Ureter (tissue), 1 donor: ENCODE data around the gene CMPK1. TPM values are rescaled to one million over a fixed set of nuclear protein-coding genes. Genes with fewer than 3 reads are reported as not detected.

Source experiments
- DNase-seq: peaks from one replicate; pipeline ENCODE4 v3.0.0-alpha.2; 2020; ENCODE audit warnings: low spot score
- total RNA-seq: library from RNA; stranded (reverse); gene quantifications from one replicate; pipeline ENCODE4 v1.2.4, GENCODE V29; 2023
- donor health status: DM: yes; HTN: yes; CAD: no.

Gene CMPK1
- total RNA-seq, 1 donor from 2014 or later: 77.5 TPM

DNA sequence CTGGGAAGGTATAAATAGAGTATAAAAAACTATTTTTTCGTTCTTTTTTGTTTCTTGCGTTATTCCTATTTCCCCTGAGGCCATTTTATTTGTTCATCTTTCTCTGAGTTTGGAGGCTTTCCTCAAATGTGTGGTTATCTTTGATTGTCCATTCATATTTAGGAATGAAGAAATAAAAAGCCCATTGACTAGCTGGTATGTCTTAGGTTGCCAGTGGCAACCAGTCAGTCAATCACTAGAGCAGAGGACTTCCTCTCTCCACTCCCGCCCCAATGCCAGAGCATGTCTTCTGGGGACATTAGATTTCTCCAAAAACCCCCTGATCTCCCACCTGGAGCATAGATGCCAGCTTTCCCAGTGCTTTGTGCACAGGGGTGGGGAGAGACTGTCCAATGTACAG, 61.8 kb downstream of the CMPK1 start:
- no peak for DNase-seq

DNA sequence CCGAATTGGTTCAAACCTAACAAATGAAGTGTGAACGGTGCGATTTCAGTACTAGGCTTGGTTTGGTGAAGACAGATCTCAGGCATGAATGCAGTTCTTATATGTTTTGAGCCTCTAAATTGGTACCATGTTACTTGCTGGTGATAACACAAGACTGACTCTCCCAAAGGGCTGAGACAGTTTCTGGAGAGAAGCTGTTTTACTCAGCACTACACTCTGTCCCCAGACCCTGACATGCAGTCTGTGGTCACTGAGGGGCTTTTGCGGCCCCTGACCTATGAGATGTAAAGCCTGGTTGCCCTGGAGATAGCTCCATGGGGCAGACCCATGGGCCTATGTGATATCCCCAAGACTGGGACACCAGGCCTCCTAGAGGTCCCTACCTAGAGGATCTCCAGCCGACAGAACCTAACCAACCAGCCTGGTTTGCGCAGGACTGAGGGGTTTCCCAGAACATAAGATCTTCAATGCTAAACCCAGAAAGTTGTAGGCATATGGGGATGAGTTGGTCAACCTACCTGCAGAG, 63.1 kb downstream of the CMPK1 start:
- peak; percentile 19 for DNase-seq

DNA sequence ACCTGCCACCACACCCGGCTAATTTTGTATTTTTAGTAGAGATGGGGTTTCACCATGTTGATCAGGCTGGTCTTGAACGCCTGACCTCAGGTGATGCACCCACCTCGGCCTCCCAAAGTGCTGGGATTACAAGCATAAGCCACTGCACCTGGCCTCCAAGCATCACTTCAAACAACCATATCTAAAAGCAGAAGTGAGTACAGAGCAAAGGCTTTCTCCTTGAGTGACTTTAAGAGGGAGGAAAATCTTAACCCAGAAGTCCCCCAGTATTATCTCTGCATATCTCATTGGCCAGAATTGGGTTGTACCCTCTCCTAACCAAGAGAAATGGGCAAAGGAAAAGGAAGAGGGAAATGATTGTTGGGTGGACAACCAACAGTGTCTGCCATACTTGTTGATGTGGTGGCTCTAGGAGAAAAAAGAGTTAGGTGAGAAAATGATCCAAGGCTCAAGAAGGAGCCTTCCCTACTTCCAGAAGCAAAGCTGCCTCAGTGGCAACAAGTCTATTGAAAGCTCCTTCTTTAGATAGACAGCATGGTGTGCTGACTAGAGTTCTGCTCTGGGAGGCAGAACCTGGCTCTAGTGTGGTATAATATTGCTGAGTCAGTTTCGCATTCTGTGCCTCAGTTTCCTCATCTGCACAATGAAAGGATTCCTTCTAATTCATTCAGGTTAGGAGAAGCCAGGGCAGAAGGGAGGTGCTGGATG, 65.7 kb downstream of the CMPK1 start:
- no peak for DNase-seq

- DNase-seq: no peak
Measured at GRCh38 chr1:47399846-47400155, 66.2 kb downstream of the CMPK1 start.

DNA sequence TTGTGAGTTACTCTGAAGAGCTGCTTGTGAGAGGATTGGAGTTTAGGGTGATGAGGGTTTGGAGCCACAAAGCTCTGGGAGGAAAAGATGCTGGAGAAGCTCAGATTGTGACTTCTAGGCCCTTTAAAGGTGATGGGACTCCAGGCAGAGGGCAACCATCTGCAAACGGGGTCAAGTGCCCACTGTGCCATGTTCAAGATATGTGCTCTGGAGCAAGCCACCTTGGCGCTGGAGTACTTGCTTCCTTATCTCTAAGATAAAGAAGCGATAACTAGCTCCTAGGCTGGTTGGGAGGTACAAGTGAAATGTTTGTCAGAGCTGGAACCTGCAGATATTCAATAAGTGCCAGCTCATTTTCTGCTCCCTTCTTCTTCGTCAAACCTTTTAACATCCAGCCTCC, 68.2 kb downstream of the CMPK1 start:
- no peak for DNase-seq

- DNase-seq: no peak
Measured at GRCh38 chr1:47402591-47402990, 69.0 kb downstream of the CMPK1 start.

- DNase-seq: no peak
Measured at GRCh38 chr1:47403321-47403910, 69.8 kb downstream of the CMPK1 start.

DNA sequence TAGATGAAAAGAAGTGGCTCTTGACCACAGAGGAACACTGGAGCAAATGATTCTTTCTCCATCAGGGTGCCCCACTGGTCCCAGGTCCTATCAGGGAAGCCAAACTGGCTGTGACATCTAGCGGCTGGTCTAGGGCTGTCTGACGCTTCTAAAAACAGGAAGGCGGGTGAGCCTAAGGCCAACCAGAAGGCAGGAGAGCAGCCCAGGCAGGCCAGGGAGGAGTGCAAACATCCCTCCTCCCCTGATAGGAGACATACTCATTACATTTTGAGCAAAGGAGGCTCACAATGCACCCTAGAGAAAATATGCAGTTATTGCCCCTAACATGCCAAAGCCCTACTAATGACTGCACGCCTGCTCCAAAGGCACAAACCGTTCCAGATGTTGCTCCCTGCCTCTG, 72.1 kb downstream of the CMPK1 start:
- no peak for DNase-seq

GRCh38 chr1:47406966-47407365, 73.4 kb downstream of the CMPK1 start:
- no peak for DNase-seq

DNA sequence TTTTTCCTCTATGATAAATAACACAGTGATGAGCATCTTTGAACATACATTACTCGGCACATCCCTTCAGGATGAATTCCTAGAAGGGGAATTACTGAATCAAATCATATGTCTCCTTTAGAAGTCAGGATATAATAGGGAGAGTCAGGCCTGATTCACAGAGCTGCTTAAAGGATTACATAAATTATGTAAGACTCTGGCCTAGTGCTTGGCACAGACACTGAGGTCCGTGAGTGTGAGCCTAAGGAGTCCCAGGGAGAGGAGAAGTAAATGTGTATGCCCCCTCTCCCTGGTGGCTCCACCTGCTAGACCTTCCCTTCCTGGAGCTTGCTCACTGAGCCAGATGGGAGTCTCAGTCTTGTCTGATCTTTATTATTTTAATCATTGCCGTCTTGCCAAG, 73.9 kb downstream of the CMPK1 start:
- DNase-seq: no peak

DNA sequence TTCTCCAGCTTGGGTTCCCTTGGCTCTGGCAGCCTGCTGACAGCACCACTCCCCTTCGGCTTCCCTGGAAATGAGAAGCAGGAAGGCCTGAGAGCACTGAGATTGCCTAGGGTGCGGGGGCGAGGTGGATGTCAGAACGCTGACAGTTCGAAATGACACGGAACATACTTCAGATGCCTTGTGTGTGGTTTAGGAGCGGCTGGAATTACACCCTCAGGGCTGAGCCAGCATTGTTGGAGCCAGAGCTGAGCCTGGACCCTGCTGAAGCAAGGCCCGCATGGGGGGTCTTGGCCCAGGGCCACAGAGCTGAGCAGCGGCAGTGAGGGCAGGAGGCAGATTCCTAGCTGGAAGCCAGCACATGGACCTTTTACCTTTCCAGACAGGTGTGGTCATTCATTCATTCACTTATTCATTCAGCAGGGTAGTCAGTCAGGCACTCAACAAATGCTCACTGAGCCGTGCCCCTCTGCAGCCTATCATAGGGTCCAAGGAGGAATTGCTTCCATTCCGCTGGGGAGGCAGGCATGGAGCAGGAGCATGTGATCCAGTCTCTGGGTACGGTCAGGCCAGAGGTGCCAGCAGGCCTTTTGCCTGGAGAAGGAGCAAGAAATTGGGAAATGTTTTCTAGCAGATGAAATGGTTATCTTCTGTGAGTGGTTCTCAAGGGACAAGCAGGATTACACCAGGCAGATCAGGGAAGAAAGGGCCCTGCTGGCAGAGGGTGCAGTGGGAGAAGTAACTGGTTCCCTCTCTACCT, 75.9 kb downstream of the CMPK1 start:
- no peak for DNase-seq

DNA sequence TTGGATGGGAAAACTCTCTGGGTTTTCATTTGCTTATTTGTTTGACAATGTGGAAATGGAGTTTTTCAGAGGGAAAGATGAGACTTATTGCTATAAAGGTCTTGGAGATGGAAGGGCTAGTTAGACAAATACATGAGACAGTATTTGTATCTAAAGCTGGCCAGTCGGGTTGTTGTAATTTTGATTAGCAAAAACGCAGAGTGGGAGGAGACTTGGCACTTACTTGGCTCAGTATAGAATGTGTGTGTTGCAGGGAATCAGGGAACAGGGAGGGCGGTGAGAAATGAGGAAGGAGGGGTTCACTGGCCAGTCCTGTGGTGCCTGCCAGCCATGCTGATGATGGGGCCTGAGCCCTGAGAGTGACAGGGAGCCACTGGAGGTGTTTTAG, 76.5 kb downstream of the CMPK1 start:
- no peak for DNase-seq

DNA sequence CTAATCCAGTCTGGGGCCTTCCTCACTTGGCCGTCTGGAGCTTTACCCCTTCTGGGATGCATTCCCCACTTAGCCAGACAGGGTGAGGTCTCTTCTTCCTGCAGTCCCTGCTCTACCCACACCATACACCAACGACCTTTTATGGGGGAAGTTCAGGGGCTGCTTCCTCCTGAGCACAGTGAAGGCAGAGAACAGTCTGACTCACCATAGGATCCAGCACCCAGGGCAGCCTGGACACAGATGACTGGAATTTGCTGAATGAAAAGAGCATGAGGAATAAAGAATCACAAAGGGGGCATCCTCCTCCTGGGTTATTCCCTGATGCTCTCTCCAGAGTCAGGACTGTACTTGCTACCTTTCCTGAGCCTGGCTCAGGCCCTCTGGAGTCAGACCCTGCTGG, 77.8 kb downstream of the CMPK1 start:
- no peak for DNase-seq

- DNase-seq: no peak
Measured at GRCh38 chr1:47412437-47412836, 78.8 kb downstream of the CMPK1 start.

GRCh38 chr1:47415728-47416318, 82.2 kb downstream of the CMPK1 start, which contains the start of gene FOXE3:
Gene FOXE3 (plus strand): TSS chr1:47416285. CDS start chr1:47416316, 31 bp downstream.
- no peak for DNase-seq

GRCh38 chr1:47416319-47417169, 83.0 kb downstream of the CMPK1 start:
- DNase-seq: no peak

DNA sequence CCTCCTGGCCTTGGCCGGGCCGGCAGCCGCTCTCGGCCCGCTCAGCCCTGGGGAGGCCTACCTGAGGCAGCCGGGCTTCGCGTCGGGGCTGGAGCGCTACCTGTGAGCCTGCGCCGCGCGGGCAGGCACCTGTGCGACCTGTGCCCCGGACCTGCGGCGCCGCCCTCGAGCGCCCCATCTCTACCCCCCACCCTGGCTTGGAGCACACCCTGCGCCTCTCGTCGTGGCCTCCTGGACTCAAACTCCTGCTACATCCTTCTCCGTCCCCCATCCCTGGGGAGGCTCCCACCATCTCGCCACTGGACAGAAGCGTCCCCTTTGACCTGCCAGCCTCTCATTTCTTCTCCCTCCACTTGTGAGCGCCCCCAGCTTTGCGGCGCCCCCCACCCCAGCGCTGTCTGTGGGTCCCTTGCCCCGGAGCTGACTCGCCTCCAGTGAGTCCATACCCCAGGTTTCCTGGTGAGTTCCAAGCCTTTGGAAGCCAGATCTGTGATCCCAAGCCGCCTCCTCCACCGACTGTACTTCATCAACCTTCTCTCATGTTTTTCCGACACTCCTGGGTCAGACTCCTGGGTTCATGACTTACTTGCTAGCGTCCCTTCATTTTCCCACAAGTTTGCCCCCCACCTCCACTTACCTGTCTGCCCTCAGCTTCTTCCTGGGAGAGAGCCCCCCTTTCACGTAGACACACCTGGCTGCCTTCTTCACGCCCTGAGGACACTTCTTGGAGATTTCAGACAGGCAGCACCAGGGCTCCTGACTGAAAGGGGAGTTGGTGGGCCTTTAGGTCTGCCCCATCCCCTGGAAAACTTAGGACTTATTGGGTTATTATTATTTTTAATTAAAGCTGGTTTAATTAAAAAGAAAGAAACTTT, 83.8 kb downstream of the CMPK1 start:
- DNase-seq: no peak

- no peak for DNase-seq
Measured at GRCh38 chr1:47418122-47418521, 84.5 kb downstream of the CMPK1 start.

GRCh38 chr1:47418681-47419325, 85.2 kb downstream of the CMPK1 start:
- DNase-seq: no peak

DNA sequence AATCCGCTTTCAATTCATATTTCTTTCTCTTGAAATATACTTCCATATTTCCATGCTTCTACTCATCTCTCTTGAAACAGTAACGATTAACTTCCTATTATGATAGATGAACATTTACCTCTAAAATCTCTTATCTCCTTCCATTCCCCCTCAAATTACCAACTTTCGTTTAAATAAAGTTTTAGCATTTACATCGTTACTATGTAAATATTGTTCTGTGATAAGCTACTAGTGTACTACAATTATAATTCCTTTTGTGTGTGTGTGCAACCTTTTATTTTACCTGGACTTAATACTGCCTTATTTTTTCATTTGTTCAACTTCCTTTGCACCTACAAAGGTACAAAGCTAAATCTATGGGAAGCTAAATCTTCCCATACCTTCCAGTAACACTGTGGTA, 87.0 kb downstream of the CMPK1 start:
- no peak for DNase-seq
